ENCODE measurements around the gene KIAA1217.
"Not testable (repeated sequence)": the region's sequence is repeated elsewhere in the genome, so short reads cannot be mapped to it uniquely, and the experiment has no call there.

KIAA1217 gene

GRCh38 chr10:24468281-24468751 is 259.4 kb downstream of the KIAA1217 start:
- no peak for FAIRE-seq

GRCh38 chr10:24469993-24470392 is 261.1 kb downstream of the KIAA1217 start:
- FAIRE-seq, result no peak

GRCh38 chr10:24475598-24475997 is 266.7 kb downstream of the KIAA1217 start:
- no peak for FAIRE-seq

GRCh38 chr10:24476913-24477701 is 268.2 kb downstream of the KIAA1217 start:
- FAIRE-seq, result no peak

- no peak for FAIRE-seq
These were observed 269.0 kb downstream of the KIAA1217 start for GRCh38 chr10:24477915-24478314.

GRCh38 chr10:24479806-24480205 is 270.9 kb downstream of the KIAA1217 start:
- FAIRE-seq, result no peak

- no peak for FAIRE-seq
These were observed 271.5 kb downstream of the KIAA1217 start for GRCh38 chr10:24480447-24480846.

GRCh38 chr10:24481241-24481640 is 272.3 kb downstream of the KIAA1217 start:
- FAIRE-seq, result no peak

- not testable (repeated sequence) for FAIRE-seq
These were observed 273.8 kb downstream of the KIAA1217 start for GRCh38 chr10:24482713-24483112.

- no peak for FAIRE-seq
These were observed 274.8 kb downstream of the KIAA1217 start for GRCh38 chr10:24483701-24484100.

- FAIRE-seq, result no peak
These were observed 275.8 kb downstream of the KIAA1217 start for GRCh38 chr10:24484771-24485170.

- no peak for FAIRE-seq
These were observed 276.4 kb downstream of the KIAA1217 start for GRCh38 chr10:24485304-24485703.

GRCh38 chr10:24488631-24489030 is 279.7 kb downstream of the KIAA1217 start:
- no peak for FAIRE-seq

GRCh38 chr10:24493165-24493564 is 284.2 kb downstream of the KIAA1217 start:
- FAIRE-seq, result no peak

GRCh38 chr10:24494236-24494635 is 285.3 kb downstream of the KIAA1217 start:
- FAIRE-seq, result no peak

- FAIRE-seq, result no peak
These were observed 285.8 kb downstream of the KIAA1217 start for GRCh38 chr10:24494777-24495176.

- FAIRE-seq, result no peak
These were observed 286.9 kb downstream of the KIAA1217 start for GRCh38 chr10:24495666-24496460.

GRCh38 chr10:24496906-24497305 is 288.0 kb downstream of the KIAA1217 start:
- FAIRE-seq, result no peak

- no peak for FAIRE-seq
These were observed 292.2 kb downstream of the KIAA1217 start for GRCh38 chr10:24501056-24501711.

GRCh38 chr10:24502006-24502405 is 293.1 kb downstream of the KIAA1217 start:
- no peak for FAIRE-seq

GRCh38 chr10:24502801-24503460 is 294.0 kb downstream of the KIAA1217 start:
- FAIRE-seq, result no peak

- no peak for FAIRE-seq
These were observed 294.8 kb downstream of the KIAA1217 start for GRCh38 chr10:24503461-24504320.
